B cell (primary cell): ENCODE results near the gene TSPAN32. TPM values are rescaled to one million over a fixed set of nuclear protein-coding genes. Genes with fewer than 3 reads are reported as not detected.
A peak's percentile ranks its signal among the peaks of the same experiment; 100 is the strongest.

Experiments
- ATAC-seq: fragments of 200-7000 bp; cut with Tn5 transposase; one replicate; pipeline ENCODE4 v1.10.0; 2021; ENCODE audit warnings: low read depth, mild to moderate bottlenecking, moderate number of reproducible peaks, moderate library complexity
- CTCF ChIA-PET: fragments of 350-600 bp; sonication (Branson Sonifier 250); formaldehyde crosslinking; loops from one replicate; lab custom pipeline; 2021; ENCODE audit warnings: antibody characterized with exemption, inconsistent platforms; lab: Charles Lee
- POLR2A ChIA-PET: fragments of 350-600 bp; sonication (Branson Sonifier 250); formaldehyde crosslinking; loops from one replicate; lab custom pipeline; 2021; ENCODE audit warnings: antibody characterized with exemption; lab: Charles Lee
- DNase-seq: peaks from one replicate; pipeline ENCODE4 v3.0.0; 2013
- H2AFZ ChIP-seq: 2 replicates; pipeline ENCODE4 v1.6.1; 2012; ENCODE audit warnings: mild to moderate bottlenecking, low read depth, low read length; ENCODE audit not compliant: insufficient read depth, poor library complexity, severe bottlenecking
- H3K27ac ChIP-seq, 2 donors: 1 replicate in 1 of 2; 2 replicates in 1 of 2; pipeline ENCODE4 v1.5.1; 2012 to 2013; ENCODE audit warnings: low read length in 2 of 2, mild to moderate bottlenecking in 2 of 2, moderate library complexity in 1 of 2
- H3K27me3 ChIP-seq, 4 experiments: fragments of 200-600 bp in 1 of 4; sonication (generic) in 1 of 4; replicated peaks in 1 of 4; 1 replicate in 2 of 4; 2 replicates in 2 of 4; pipeline versions ENCODE4 v1.6.1 to v1.7.0; 2013 to 2016; ENCODE audit warnings: low read length in 3 of 4, mild to moderate bottlenecking in 2 of 4, mixed read lengths in 1 of 4, moderate library complexity in 1 of 4; ENCODE audit not compliant: insufficient read depth in 4 of 4, control insufficient read depth in 3 of 4; ENCODE audit errors: control extremely low read depth in 1 of 4
- H3K36me3 ChIP-seq, 2 experiments: replicated peaks in 1 of 2; 1 replicate in 1 of 2; 2 replicates in 1 of 2; pipeline versions ENCODE4 v1.6.1 to v1.7.1; 2013; ENCODE audit warnings: low read length in 1 of 2; ENCODE audit not compliant: insufficient read depth in 2 of 2, control insufficient read depth in 1 of 2; ENCODE audit errors: control extremely low read depth in 1 of 2, extremely low read depth in 1 of 2
- H3K4me1 ChIP-seq, 2 donors: fragments of 200-600 bp in 1 of 2; sonication (generic) in 1 of 2; 1 replicate in 1 of 2; 2 replicates in 1 of 2; pipeline versions ENCODE4 v1.5.1 to v1.6.1; 2013 to 2017; ENCODE audit warnings: low read length in 2 of 2; ENCODE audit not compliant: control insufficient read depth in 2 of 2, insufficient read depth in 2 of 2
- H3K4me2 ChIP-seq: replicated peaks from 2 replicates; pipeline ENCODE3; 2012; ENCODE audit warnings: mild to moderate bottlenecking, low read depth, low read length; ENCODE audit not compliant: poor library complexity, severe bottlenecking
- H3K4me3 ChIP-seq, 5 experiments: fragments of 200-600 bp in 1 of 5; sonication (generic) in 1 of 5; 1 replicate in 3 of 5; 2 replicates in 2 of 5; pipeline versions ENCODE4 v1.5.1 to v1.7.0; 2011 to 2016; ENCODE audit warnings: low read length in 4 of 5, mild to moderate bottlenecking in 4 of 5, low read depth in 2 of 5, control low read depth in 1 of 5, moderate library complexity in 1 of 5; ENCODE audit not compliant: insufficient read depth in 1 of 5; ENCODE audit errors: control extremely low read depth in 1 of 5, extremely low read depth in 1 of 5
- H3K79me2 ChIP-seq: fragments of 200-600 bp; sonication (generic); one replicate; pipeline ENCODE4 v1.6.0; 2016; ENCODE audit warnings: low read length; ENCODE audit not compliant: control insufficient read depth, insufficient read depth
- H3K9ac ChIP-seq: fragments of 200-600 bp; sonication (generic); 2 replicates; pipeline ENCODE4 v1.6.1; 2017; ENCODE audit warnings: mild to moderate bottlenecking, low read length, moderate library complexity
- H3K9me3 ChIP-seq, 3 donors: one replicate each; pipeline versions ENCODE4 v1.6.1 to v1.7.1; 2013; ENCODE audit warnings: low read length in 2 of 3; ENCODE audit not compliant: control insufficient read depth in 2 of 3, insufficient read depth in 1 of 3; ENCODE audit errors: control extremely low read depth in 1 of 3
- H4K20me1 ChIP-seq: 2 replicates; pipeline ENCODE4 v1.6.0; 2012; ENCODE audit warnings: mild to moderate bottlenecking, low read length; ENCODE audit not compliant: insufficient read depth, control insufficient read depth, poor library complexity, severe bottlenecking
- H3K27ac Mint-ChIP-seq: one replicate; pipeline ENCODE4 v1.8.0; 2021; ENCODE audit warnings: mixed read lengths
- H3K27me3 Mint-ChIP-seq: one replicate; pipeline ENCODE4 v1.8.0; 2021; ENCODE audit warnings: mixed read lengths
- H3K4me1 Mint-ChIP-seq: one replicate; pipeline ENCODE4 v1.8.0; 2021; ENCODE audit warnings: mixed read lengths
- H3K4me3 Mint-ChIP-seq: one replicate; pipeline ENCODE4 v1.8.0; 2021; ENCODE audit warnings: mixed read lengths
- H3K9me3 Mint-ChIP-seq: one replicate; pipeline ENCODE4 v1.8.0; 2022; ENCODE audit warnings: mixed read lengths; ENCODE audit not compliant: insufficient read depth
- CTCF ChIP-seq: fragments of 200-600 bp; IDR thresholded peaks from one replicate; pipeline ENCODE4 v1.8.0; 2022; ENCODE audit warnings: antibody characterized with exemption, mild to moderate bottlenecking
- EZH2 ChIP-seq: IDR thresholded peaks from 2 replicates; pipeline ENCODE4 v1.6.1; 2012; ENCODE audit warnings: borderline replicate concordance, low read depth, mild to moderate bottlenecking, moderate library complexity, low read length; ENCODE audit not compliant: insufficient read depth, poor library complexity, severe bottlenecking
- WGBS: methylation state at CpG from one replicate; pipeline ENCODE4 v1.1.5; 2013; ENCODE audit warnings: missing lambda C conversion rate; ENCODE audit not compliant: insufficient coverage; 5-methylcytosine and 5-hydroxymethylcytosine counted together
- intact Hi-C: fragments of 100-400 bp; cut with micrococcal nuclease; formaldehyde crosslinking; loops from one replicate; pipeline ENCODE4 v1.10.0; 2022
- polyA plus RNA-seq: library from polyadenylated mRNA; depleted of rRNA; stranded (reverse); fragments of >200 nt; gene quantifications from 2 replicates; pipeline ENCODE4 v1.2.3, GENCODE V29; 2012
- total RNA-seq, 2 donors: library from RNA; stranded (reverse); fragments of 120-200 nt in 1 of 2; gene quantifications; 1 replicate in 1 of 2; 2 replicates in 1 of 2; pipeline versions ENCODE4 v1.2.3 to v1.2.4, GENCODE V29; 2013 to 2022

TSPAN32 gene
- total and polyA plus RNA-seq, 2 donors (not counting 1 experiment from before 2014, with no cell fraction given) = 22.2 to 75.9 TPM

GRCh38 chr11:2268729-2269600 is 32.8 kb upstream of the TSPAN32 start:
- Histone ChIP-seq H3K4me1 (peaks cover 38 to 48% of the 10 kb centered on the region in 2 donors), H3K4me2 (peak overlapping the region; percentile 92), H3K27ac (peak overlapping the region in 1 of 2 donors; percentile 8), H3K9me3 (peaks cover 0 to 24% (median 0%) of the 10 kb centered on the region in 3 donors), H3K79me2 (no peaks in the 10 kb centered on the region), H3K36me3 (no peaks in the 10 kb centered on the region), H3K9ac (peak overlapping the region; percentile 69), H2AFZ (peak overlapping the region; percentile 79), H3K27me3 (peaks cover 0 to 31% (median 9%) of the 10 kb centered on the region in 4 experiments), H4K20me1 (no peaks in the 10 kb centered on the region), H3K4me3 (peak overlapping the region; percentile 31 to 75 (median 52))
- Mint-ChIP-seq H3K27ac (peak overlapping the region; percentile 84), H3K9me3 (no peaks in the 10 kb centered on the region), H3K4me3 (peak overlapping the region; percentile 84), H3K27me3 (peaks cover 2% of the 10 kb centered on the region), H3K4me1 (peaks cover 43% of the 10 kb centered on the region)
- POLR2A ChIA-PET = interaction anchor here (0.7 to 0.9 kb wide), 2 partner anchors 31 to 42 kb away, joined by 3 read pairs; no protein-coding TSS in a partner anchor
- peak; percentile 78 for DNase-seq
- 2% methylated on average over 70 of the region's 89 CpGs for WGBS
- CTCF ChIA-PET = interaction anchor here (0.8 to 2.3 kb wide), 4 partner anchors 32 to 36 kb away, joined by 3 to 12 read pairs (median 4); partner anchors contain the start of gene TSPAN32
- peak; percentile 52 for ATAC-seq
- TF ChIP-seq CTCF = no peak
- no peak for TF ChIP-seq EZH2
- intact Hi-C loops = loop anchor here (1.0 kb wide), 1 partner anchor 131 kb away; the partner anchor contains the start of gene TSSC4
